ENCODE results near the gene TAGLN.

DNA sequence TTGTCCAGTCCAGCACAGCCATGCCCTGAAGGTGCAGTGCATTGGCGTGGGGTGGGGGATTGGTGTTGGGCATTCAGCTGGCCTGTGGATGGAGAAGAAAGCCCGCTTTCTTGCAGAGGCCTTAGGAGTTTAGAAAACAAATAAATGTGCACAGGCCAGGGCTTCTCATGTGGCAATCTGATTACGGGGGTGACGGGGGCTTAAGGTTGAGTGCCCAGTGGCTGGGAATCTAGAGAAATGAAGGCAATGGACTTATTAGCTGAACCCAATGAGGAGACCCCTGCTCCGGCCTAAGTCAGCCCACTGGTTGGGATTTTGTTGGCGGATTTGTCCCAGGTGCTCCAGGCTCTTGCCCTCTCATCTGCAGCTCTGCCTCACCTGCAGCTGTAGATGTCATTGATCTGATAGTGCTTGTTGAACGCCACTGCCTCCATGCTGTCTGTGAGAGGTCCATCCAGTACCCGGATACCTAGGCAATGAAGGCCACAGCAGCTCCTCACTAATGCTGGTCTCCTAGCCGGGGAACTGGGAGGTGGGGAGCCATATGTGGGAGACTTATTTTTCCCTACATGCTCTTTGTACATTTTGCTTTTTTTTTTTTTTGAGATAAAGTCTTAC lies 26.5 kb downstream of the TAGLN start:
- TF ChIP-seq, protein P1, sequence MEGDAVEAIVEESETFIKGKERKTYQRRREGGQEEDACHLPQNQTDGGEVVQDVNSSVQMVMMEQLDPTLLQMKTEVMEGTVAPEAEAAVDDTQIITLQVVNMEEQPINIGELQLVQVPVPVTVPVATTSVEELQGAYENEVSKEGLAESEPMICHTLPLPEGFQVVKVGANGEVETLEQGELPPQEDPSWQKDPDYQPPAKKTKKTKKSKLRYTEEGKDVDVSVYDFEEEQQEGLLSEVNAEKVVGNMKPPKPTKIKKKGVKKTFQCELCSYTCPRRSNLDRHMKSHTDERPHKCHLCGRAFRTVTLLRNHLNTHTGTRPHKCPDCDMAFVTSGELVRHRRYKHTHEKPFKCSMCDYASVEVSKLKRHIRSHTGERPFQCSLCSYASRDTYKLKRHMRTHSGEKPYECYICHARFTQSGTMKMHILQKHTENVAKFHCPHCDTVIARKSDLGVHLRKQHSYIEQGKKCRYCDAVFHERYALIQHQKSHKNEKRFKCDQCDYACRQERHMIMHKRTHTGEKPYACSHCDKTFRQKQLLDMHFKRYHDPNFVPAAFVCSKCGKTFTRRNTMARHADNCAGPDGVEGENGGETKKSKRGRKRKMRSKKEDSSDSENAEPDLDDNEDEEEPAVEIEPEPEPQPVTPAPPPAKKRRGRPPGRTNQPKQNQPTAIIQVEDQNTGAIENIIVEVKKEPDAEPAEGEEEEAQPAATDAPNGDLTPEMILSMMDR (IDR thresholded peaks at IDR 0.05; ENCODE audit: borderline replicate concordance, extremely low read depth, low read length, poor library complexity, severe bottlenecking): no peak
- no peak for TF ChIP-seq EZH2 (IDR thresholded peaks at IDR 0.05; ENCODE audit: borderline replicate concordance, low read depth, low read length, severe bottlenecking)
